H1 (cell line): Measurements from ENCODE around the gene OMG. TPM values are rescaled to one million over a fixed set of nuclear protein-coding genes. Genes with fewer than 3 reads are reported as not detected.

Experiments used
- HDAC6 ChIP-seq: IDR thresholded peaks from one replicate; pipeline ENCODE4 v1.7.1; 2012; ENCODE audit warnings: low read depth, mild to moderate bottlenecking, inconsistent platforms, low read length, moderate library complexity
- NRF1 ChIP-seq: IDR thresholded peaks from 2 replicates; pipeline ENCODE4 v1.6.1; 2011; ENCODE audit warnings: mild to moderate bottlenecking, low read depth, low read length, improper control_type of control experiment
- SRF ChIP-seq: IDR thresholded peaks from 2 replicates; pipeline ENCODE4 v1.6.1; 2011; ENCODE audit warnings: mild to moderate bottlenecking, low read depth, low read length, moderate library complexity
- SUZ12 ChIP-seq: fragments of 200-600 bp; sonication (generic); IDR thresholded peaks from 2 replicates; pipeline ENCODE4 v1.6.1; 2012; ENCODE audit warnings: mild to moderate bottlenecking, inconsistent platforms, low read length, moderate library complexity, mixed read lengths
- TBP ChIP-seq: IDR thresholded peaks from 2 replicates; pipeline ENCODE4 v1.6.1; 2011; ENCODE audit warnings: low read depth, low read length, improper control_type of control experiment
- polyA plus RNA-seq, 7 experiments: library from polyadenylated mRNA; depleted of rRNA in 3 of 7; stranded (reverse) in 5 of 7; unstranded in 2 of 7; fragments of >200 nt in 5 of 7; fragments of 200-250 nt in 2 of 7; gene quantifications; 1 replicate in 5 of 7; 2 replicates in 1 of 7; 4 replicates in 1 of 7; pipeline versions ENCODE4 v1.2.1 to v1.2.3, GENCODE V29; 2011 to 2013; ENCODE audit warnings: missing spikeins in 2 of 7, mixed read lengths in 2 of 7
- total RNA-seq: library from RNA; stranded (reverse); fragmentation: NEBNext Ultra II Directional; extraction: Animal tissue kit (Norgen Biotek cat#: 25700); gene quantifications from 2 replicates; pipeline ENCODE4 v1.2.1, GENCODE V29; 2021
- TF ChIP-seq, protein P1 (sequence below): fragments of 300-600 bp; sonication (generic); IDR thresholded peaks from 2 replicates; pipeline ENCODE4 v1.7.1; 2012; ENCODE audit warnings: low read length, moderate library complexity, mild to moderate bottlenecking, inconsistent platforms; ENCODE audit not compliant: insufficient replicate concordance
- TF ChIP-seq, protein P2 (sequence below): IDR thresholded peaks from 2 replicates; pipeline ENCODE4 v1.6.1; 2011; ENCODE audit warnings: low read length, improper control_type of control experiment

OMG gene
- total and polyA plus RNA-seq, 2 of the 8 experiments (the other 6 are each of a cell fraction or from before 2014, with no cell fraction given) = not detected

- TF ChIP-seq, protein P1, sequence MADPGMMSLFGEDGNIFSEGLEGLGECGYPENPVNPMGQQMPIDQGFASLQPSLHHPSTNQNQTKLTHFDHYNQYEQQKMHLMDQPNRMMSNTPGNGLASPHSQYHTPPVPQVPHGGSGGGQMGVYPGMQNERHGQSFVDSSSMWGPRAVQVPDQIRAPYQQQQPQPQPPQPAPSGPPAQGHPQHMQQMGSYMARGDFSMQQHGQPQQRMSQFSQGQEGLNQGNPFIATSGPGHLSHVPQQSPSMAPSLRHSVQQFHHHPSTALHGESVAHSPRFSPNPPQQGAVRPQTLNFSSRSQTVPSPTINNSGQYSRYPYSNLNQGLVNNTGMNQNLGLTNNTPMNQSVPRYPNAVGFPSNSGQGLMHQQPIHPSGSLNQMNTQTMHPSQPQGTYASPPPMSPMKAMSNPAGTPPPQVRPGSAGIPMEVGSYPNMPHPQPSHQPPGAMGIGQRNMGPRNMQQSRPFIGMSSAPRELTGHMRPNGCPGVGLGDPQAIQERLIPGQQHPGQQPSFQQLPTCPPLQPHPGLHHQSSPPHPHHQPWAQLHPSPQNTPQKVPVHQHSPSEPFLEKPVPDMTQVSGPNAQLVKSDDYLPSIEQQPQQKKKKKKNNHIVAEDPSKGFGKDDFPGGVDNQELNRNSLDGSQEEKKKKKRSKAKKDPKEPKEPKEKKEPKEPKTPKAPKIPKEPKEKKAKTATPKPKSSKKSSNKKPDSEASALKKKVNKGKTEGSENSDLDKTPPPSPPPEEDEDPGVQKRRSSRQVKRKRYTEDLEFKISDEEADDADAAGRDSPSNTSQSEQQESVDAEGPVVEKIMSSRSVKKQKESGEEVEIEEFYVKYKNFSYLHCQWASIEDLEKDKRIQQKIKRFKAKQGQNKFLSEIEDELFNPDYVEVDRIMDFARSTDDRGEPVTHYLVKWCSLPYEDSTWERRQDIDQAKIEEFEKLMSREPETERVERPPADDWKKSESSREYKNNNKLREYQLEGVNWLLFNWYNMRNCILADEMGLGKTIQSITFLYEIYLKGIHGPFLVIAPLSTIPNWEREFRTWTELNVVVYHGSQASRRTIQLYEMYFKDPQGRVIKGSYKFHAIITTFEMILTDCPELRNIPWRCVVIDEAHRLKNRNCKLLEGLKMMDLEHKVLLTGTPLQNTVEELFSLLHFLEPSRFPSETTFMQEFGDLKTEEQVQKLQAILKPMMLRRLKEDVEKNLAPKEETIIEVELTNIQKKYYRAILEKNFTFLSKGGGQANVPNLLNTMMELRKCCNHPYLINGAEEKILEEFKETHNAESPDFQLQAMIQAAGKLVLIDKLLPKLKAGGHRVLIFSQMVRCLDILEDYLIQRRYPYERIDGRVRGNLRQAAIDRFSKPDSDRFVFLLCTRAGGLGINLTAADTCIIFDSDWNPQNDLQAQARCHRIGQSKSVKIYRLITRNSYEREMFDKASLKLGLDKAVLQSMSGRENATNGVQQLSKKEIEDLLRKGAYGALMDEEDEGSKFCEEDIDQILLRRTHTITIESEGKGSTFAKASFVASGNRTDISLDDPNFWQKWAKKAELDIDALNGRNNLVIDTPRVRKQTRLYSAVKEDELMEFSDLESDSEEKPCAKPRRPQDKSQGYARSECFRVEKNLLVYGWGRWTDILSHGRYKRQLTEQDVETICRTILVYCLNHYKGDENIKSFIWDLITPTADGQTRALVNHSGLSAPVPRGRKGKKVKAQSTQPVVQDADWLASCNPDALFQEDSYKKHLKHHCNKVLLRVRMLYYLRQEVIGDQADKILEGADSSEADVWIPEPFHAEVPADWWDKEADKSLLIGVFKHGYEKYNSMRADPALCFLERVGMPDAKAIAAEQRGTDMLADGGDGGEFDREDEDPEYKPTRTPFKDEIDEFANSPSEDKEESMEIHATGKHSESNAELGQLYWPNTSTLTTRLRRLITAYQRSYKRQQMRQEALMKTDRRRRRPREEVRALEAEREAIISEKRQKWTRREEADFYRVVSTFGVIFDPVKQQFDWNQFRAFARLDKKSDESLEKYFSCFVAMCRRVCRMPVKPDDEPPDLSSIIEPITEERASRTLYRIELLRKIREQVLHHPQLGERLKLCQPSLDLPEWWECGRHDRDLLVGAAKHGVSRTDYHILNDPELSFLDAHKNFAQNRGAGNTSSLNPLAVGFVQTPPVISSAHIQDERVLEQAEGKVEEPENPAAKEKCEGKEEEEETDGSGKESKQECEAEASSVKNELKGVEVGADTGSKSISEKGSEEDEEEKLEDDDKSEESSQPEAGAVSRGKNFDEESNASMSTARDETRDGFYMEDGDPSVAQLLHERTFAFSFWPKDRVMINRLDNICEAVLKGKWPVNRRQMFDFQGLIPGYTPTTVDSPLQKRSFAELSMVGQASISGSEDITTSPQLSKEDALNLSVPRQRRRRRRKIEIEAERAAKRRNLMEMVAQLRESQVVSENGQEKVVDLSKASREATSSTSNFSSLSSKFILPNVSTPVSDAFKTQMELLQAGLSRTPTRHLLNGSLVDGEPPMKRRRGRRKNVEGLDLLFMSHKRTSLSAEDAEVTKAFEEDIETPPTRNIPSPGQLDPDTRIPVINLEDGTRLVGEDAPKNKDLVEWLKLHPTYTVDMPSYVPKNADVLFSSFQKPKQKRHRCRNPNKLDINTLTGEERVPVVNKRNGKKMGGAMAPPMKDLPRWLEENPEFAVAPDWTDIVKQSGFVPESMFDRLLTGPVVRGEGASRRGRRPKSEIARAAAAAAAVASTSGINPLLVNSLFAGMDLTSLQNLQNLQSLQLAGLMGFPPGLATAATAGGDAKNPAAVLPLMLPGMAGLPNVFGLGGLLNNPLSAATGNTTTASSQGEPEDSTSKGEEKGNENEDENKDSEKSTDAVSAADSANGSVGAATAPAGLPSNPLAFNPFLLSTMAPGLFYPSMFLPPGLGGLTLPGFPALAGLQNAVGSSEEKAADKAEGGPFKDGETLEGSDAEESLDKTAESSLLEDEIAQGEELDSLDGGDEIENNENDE = no peak
- TF ChIP-seq HDAC6 = no peak
- TF ChIP-seq SUZ12 = no peak
- no peak for TF ChIP-seq NRF1
- TF ChIP-seq SRF = no peak
- TF ChIP-seq, protein P2, sequence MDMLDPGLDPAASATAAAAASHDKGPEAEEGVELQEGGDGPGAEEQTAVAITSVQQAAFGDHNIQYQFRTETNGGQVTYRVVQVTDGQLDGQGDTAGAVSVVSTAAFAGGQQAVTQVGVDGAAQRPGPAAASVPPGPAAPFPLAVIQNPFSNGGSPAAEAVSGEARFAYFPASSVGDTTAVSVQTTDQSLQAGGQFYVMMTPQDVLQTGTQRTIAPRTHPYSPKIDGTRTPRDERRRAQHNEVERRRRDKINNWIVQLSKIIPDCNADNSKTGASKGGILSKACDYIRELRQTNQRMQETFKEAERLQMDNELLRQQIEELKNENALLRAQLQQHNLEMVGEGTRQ = no peak
- no peak for TF ChIP-seq TBP
These were observed 897 bp downstream of the OMG start (continued) for GRCh38 chr17:31296142-31296541.
